ENCODE measurements around the gene TMEFF2.

Gene TMEFF2, protein sequence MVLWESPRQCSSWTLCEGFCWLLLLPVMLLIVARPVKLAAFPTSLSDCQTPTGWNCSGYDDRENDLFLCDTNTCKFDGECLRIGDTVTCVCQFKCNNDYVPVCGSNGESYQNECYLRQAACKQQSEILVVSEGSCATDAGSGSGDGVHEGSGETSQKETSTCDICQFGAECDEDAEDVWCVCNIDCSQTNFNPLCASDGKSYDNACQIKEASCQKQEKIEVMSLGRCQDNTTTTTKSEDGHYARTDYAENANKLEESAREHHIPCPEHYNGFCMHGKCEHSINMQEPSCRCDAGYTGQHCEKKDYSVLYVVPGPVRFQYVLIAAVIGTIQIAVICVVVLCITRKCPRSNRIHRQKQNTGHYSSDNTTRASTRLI

DNA sequence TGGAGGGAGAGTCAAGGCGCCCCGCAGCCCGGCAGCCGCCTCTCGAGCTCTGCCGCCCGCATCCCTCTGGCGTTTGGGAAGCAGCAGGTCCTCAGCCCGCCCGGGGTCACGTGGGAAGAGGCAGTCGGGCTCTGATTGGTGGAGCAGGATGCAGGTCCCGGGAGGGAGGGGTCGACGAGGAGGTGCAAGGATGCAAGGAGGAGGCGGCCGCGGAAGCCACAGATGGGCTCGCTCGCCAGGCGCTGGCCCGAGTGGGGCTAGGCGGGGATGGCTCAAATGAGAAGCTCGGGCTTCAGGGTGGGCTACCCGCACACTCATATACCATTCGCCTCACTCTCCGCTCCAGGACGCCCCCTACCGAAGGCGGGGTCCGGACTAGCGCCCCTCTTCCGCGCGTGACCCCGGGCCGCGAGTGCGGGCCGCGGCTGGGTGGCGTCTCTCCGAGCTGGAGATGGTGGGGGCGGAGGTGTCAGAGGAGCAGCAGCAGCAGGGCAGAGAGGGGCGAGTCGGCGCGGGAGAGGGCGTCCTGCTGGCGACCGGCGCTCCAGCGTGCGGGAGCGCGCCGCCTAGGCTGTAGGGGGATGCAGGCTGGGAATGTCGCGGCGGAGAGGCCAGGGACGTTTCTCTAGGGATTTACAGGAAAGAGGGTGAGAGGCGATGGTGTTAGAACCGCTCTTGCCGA, at the start of gene TMEFF2:
Gene TMEFF2 (minus strand): TSS at position 68 of the 682 bp plus-strand sequence. CDS start 409 bp downstream, outside the sequence.
- peak; percentile 68 for DNase-seq (ENCODE audit: low spot score)

- DNase-seq (ENCODE audit: low spot score) = no peak
Measured at GRCh38 chr2:192243488-192243887, 48.8 kb upstream of the TMEFF2 start.

GRCh38 chr2:192236136-192236535, 41.4 kb upstream of the TMEFF2 start:
- no peak for DNase-seq (ENCODE audit: low spot score)

DNA sequence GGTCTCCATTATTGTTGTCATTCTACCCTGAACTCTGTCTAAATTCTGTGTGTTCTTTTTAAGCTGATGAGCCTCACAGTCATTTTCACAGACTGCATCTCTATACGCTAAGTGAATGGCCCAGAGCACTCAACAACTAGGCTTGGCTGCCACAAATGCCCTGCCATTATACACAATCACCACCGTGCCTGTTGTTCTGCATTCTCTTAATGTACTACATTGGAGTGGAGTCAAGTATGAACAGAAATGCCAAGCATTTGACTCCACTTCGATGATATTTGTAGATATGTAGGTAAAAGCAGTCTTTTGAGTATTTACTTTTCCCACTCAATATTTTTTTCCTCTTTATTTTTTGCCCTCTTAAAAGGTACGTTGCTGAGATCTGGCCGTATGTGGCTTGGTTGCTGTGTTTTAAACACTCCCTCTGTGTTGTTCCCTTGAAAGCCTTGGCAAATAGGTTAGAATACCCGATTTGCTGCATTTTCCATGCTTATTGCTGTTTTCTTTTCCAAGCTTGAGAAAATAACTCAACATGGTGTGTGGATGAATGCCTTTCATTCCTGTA, 36.2 kb upstream of the TMEFF2 start:
- no peak for DNase-seq (ENCODE audit: low spot score)

DNA sequence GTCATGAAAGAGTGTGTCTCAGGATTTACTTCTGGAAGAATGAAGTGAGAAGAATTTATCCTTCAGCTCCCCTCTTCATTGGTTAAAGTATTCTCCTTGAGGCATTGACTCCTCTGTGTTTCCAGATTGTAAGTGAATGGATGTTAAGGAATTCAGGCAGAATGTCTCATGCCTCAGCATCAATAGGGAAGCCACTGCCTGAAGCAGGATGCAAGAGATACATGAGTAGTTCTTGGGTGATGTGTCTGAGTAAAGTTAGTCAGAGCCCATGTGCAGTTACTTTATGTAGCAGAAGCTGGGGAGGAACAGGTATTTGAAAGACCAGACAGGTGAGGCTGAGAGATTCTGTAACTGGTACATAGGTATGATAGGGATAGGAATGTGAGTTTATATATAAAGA, 34.0 kb upstream of the TMEFF2 start:
- no peak for DNase-seq (ENCODE audit: low spot score)

DNA sequence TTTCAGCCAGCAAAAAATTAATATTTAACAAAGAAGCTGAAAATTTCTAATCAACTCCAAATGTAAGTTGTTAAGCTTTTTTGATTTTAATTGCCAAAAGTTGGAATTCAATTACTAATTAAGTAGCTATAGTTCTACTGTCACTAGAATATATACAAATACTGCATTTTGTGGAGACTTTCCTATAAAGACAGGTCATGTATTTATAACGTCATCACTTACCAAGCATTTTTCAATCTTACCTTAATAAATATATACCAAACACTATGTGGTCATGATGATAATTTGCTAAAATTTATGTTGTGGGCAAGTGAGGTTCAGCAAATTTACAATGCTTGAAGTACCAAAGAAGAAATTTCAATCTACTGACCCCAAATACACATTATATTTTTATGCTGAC, 24.2 kb upstream of the TMEFF2 start:
- no peak for DNase-seq (ENCODE audit: low spot score)

GRCh38 chr2:192218377-192218776, 23.6 kb upstream of the TMEFF2 start:
- no peak for DNase-seq (ENCODE audit: low spot score)

GRCh38 chr2:192216336-192216735, 21.6 kb upstream of the TMEFF2 start:
- no peak for DNase-seq (ENCODE audit: low spot score)

DNA sequence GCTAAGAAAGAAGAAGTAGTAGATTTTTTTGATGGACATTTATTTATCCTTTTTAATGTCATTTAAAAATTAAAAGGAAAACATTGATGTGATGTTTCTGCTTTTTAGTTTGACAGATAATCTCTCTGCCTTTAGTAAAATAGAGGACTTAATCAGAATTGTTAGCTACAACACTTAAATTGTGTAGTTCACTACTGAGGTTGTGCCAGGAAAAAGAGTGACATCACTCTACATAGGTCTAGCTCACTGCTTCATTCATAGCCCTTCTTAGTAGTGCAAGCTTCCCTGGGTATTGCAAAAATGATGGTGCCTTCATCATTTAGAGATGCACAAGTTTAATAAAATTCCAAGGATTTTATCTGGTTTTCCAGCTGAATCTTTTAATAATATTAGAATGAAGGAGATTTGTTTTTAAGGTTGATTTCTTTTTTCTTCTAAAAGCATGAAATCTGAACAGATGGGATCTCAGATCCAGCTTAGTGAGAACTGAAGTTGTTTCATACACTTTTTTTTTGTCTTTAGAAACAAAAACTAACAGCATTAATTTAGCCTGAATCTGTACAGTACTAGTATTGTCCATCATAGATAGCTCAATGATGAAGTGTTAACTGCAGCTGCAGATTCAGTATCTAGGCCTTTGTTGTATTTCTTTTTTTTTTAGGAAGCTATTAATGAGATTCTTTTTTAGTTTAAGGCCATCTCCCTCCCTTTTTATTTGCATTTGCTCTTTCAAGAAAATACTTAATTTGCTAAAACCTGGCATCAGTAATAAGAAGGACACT, 20.6 kb upstream of the TMEFF2 start:
- no peak for DNase-seq (ENCODE audit: low spot score)

DNA sequence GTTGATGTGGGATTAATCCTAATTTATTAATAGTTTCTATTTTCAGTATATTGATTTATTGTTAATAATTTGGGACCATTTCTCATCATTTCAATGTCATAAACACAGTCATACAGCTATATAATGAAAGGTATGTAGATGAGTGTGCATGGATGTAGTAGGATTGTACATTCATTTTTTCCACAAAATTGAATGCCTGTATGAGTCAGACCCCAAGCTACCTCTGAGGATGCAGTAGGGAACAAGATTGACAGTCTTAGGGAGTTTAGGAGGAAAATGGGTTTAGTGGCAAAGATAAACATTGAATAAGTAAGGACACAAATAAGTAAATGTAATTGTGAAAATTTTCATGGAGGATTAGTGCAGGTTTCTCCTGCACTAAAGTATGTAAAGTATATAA, 14.1 kb upstream of the TMEFF2 start:
- no peak for DNase-seq (ENCODE audit: low spot score)

- DNase-seq (ENCODE audit: low spot score) = no peak
Measured at GRCh38 chr2:192206399-192206798, 11.7 kb upstream of the TMEFF2 start.

- DNase-seq (ENCODE audit: low spot score) = no peak
Measured at GRCh38 chr2:192203876-192204275, 9.1 kb upstream of the TMEFF2 start.

DNA sequence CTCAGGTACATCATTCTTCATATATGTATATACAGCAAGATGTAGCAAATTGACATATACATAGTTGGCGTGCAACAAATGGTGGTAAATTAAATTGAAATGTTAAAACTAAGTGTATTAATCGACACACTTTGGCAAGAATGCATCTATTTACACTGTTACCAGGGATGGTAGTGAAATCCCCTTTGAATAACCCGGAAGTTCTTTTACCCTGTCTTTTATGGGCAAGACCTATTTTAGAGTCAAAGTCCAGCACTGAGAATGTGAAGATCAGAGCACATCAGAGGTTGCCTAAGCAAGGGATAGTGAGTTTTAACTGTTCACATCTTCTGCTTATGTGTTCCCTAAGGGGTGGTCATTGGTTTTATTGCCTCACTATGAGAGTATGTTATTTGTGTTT, 7.6 kb upstream of the TMEFF2 start:
- DNase-seq (ENCODE audit: low spot score) = no peak

DNA sequence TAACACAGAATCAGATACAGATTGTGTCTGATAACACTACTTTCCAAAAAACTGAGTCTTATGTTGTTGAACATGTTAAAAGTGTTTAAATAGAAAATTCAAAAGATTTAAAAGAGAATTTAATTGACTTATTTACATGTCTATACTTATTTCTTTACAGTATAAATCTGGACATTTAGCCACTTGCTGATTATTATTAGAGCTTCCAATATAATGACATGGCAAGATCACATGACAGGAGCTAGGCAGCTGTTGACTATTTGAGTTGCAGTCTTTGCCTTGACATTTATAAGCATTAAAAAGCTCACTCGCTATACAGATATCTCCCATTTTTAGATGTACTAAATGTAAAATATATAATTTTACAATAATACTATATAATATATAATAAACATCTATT, 6.4 kb upstream of the TMEFF2 start:
- DNase-seq (ENCODE audit: low spot score) = no peak

DNA sequence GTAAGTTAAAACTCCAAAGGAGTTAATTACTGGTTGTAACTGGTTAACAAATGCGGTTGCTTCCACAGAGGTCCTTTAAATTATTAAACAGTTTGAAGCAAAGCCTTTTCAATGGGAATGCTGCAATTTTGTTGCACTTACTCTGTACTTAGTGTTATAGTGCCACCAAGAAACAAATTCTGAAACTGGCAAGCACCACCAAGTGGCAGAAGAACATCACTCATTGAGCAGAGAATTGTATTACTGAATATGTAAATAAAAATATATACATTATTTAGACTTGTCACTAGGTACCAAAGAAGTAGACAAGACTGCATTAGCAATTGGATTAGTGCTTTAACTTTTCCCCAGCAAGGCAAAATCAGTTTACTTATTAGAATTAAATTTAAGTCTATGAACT, 2.6 kb upstream of the TMEFF2 start:
- DNase-seq (ENCODE audit: low spot score) = no peak

DNA sequence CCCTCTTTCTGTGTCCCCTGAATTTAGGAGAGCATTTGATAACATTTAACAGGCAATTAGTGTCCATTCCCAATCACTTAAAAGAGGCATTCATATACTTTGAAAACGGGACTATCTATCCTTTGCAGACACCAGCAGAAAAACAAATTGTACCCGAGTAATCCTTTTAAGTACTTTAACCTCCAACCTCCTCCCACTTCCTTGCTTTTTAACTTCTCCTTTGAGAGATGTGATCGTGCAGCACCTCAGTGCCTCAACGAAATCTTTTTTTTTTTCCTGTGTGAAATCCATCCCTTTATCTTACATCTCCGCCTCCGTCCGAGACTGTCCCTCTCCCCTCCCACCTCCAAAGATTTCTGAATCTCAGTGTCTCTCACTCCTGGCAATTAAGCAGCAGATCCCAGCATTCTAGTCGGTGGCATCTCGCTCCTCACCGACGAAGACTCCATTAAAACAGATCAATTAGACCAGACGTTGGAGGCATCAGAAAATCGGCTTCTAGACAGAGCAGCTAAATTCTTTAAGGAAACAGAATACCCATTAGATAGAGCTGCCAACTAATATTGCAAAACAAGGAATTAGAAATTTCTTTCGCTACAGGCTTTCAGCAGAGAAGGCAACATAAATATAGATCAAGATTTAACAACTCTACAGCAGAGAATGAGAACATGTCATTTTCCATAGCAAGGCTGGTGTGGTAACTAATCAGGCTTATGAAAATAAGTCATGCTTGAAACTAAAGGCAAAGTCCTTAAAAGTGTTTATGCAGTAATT, 1.9 kb upstream of the TMEFF2 start:
- no peak for DNase-seq (ENCODE audit: low spot score)

DNA sequence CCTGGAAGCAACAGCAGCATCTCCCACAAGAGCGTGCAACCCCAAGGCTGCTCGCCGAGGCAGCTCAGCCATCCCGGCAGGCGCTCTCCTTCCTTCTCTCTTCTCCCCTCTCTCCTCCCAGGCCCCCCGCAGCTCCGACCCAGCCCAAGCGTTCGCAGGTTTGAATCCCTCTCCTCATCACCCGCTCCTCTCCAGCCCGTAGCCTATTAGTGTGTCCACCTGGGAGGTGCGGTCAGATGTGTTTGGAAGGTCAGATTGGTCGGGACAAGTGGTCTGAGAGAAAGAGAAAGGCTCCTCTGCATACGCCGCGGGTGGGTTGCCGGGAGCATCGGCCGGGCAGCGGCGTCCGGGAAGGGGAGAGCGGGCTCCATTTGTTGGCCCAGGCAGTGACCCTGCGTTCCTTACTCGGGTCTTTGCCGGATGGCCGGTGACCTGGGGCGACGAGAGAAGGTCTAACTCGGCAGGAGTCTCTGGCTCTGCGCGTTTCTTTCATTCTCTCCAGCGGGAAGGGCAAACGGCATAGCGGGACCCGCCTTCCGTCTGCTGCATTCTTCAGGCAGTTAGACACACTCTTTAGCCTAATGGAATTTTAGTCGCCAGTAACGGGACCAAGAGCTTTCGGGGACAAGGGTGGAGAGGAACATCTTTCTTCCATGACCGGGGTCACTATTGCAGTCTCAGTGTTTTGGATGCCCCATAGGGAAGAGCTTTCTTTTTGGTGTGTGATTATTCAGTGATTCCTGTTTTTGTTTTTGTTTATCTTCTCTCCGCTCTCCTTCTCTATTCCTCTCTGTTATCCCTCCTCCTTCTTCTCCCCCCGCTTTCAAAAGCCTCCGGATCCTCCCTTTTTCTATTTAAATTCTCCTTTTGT, 1.1 kb upstream of the TMEFF2 start:
- no peak for DNase-seq (ENCODE audit: low spot score)

- DNase-seq (ENCODE audit: low spot score) = no peak
Measured at GRCh38 chr2:192194265-192194865, 368 bp downstream of the TMEFF2 start.

DNA sequence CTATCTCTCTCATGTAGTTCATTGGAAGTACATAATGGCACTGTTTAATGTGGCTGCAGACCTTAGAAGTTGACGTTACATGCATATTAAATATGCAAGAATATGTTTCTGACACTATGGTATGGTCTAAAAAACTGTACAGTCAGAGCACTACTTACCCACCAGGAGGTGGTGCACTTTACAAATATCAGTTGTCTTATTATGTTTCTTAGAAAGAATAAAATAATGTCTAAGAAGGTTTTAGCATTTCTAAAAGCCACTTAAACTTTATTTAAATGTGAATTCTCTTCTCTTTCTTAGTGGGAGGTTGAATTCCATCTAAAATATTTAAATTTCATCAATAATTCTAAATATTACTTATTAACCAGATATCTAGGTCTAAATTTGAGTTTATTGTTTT, 4.3 kb downstream of the TMEFF2 start:
- DNase-seq (ENCODE audit: low spot score) = no peak

DNA sequence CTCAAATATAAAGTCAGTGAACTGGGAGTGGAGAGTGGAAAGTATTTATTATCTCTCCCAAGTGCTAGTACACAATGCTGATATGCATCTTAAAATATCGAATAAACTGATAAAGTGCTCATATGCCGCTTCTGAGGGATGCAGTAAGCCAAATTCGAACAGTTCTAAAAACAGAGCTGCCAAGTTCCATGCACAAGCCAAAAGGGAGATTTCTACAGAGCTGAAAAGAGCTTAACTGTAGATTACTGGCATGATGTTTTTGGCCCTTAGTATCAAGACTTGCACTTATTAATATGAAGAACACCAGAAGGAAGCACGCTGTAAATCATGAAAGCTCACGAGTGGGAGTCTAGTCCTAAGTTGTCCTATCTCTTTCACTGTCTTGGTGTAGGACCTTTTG, 7.9 kb downstream of the TMEFF2 start:
- no peak for DNase-seq (ENCODE audit: low spot score)
